Esophagus muscularis mucosa (tissue), 4 donors: ENCODE data around the gene SHH.

ENCODE experiments used
- CTCF ChIP-seq, 3 experiments: fragments of 200-600 bp in 2 of 3; fragments of 450-650 bp in 1 of 3; sonication (generic) in 2 of 3; IDR thresholded peaks; one replicate each; pipeline ENCODE4 v1.5.1; 2017 to 2019; ENCODE audit warnings: antibody characterized with exemption in 3 of 3, mild to moderate bottlenecking in 2 of 3, moderate library complexity in 1 of 3
- EP300 ChIP-seq: sonication (generic); formaldehyde crosslinking; IDR thresholded peaks from one replicate; pipeline ENCODE4 v1.6.1; 2017; ENCODE audit warnings: antibody characterized with exemption
- POLR2A ChIP-seq: fragments of 450-650 bp; IDR thresholded peaks from one replicate; pipeline ENCODE4 v1.6.1; 2017; ENCODE audit warnings: antibody characterized with exemption, moderate library complexity, mild to moderate bottlenecking, low read depth
- POLR2AphosphoS5 ChIP-seq, 2 donors: sonication (generic); formaldehyde crosslinking; IDR thresholded peaks; one replicate each; pipeline ENCODE4 v1.6.1; 2017; ENCODE audit warnings: antibody characterized with exemption in 2 of 2

- TF ChIP-seq CTCF (IDR thresholded peaks at IDR 0.05) (no peak), POLR2AphosphoS5 (IDR thresholded peaks at IDR 0.05) (no peak), EP300 (no peak), POLR2A (no peak)
Measured at GRCh38 chr7:155852426-155853301, 40.4 kb upstream of the SHH start.
